OCI-LY3 (cell line): ENCODE data around the gene ANK2.

ENCODE experiments used
- H2AFZ ChIP-seq: fragments of 200-600, 300-600 bp; shearing (Covaris generic); 2 replicates; pipeline ENCODE4 v1.6.0; 2014; ENCODE audit warnings: antibody characterized with exemption, low read depth, low read length
- H3K27ac ChIP-seq: fragments of 200-600, 300-600 bp; sonication (generic); 2 replicates; pipeline ENCODE4 v1.5.1; 2014; ENCODE audit warnings: mild to moderate bottlenecking, low read length, moderate library complexity, mixed read lengths
- H3K27me3 ChIP-seq: fragments of 200-600, 300-600 bp; sonication (generic); 2 replicates; pipeline ENCODE4 v1.6.1; 2014; ENCODE audit warnings: low read depth, low read length, mixed read lengths
- H3K36me3 ChIP-seq: fragments of 200-600, 300-600 bp; sonication (generic); replicated peaks from 2 replicates; pipeline ENCODE3; 2014; ENCODE audit warnings: low read depth, low read length, mixed read lengths
- H3K4me1 ChIP-seq: fragments of 300-600, 200-600 bp; sonication (generic); 2 replicates; pipeline ENCODE4 v1.6.1; 2014; ENCODE audit warnings: low read length, mixed read lengths
- H3K4me2 ChIP-seq: fragments of 200-600, 300-600 bp; sonication (generic); 2 replicates; pipeline ENCODE4 v1.6.1; 2014; ENCODE audit warnings: low read length, mixed read lengths
- H3K4me3 ChIP-seq: fragments of 300-600, 200-600 bp; sonication (generic); 2 replicates; pipeline ENCODE4 v1.5.1; 2014; ENCODE audit warnings: antibody characterized with exemption, mild to moderate bottlenecking, low read length, moderate library complexity
- H3K79me2 ChIP-seq: fragments of 300-600, 200-600 bp; shearing (Covaris generic); 2 replicates; pipeline ENCODE4 v1.6.1; 2014; ENCODE audit warnings: mild to moderate bottlenecking, low read length, mixed read lengths
- H3K9ac ChIP-seq: fragments of 300-600, 200-600 bp; shearing (Covaris generic); 2 replicates; pipeline ENCODE4 v1.6.0; 2014; ENCODE audit warnings: mild to moderate bottlenecking, low read length, moderate library complexity
- H3K9me3 ChIP-seq: fragments of 200-600, 300-600 bp; shearing (Covaris generic); 2 replicates; pipeline ENCODE4 v1.6.1; 2014; ENCODE audit warnings: low read length, mixed read lengths; ENCODE audit not compliant: insufficient read depth
- H4K20me1 ChIP-seq: fragments of 200-600, 300-600 bp; sonication (generic); 2 replicates; pipeline ENCODE4 v1.6.1; 2016; ENCODE audit warnings: low read length, mixed read lengths; ENCODE audit not compliant: insufficient read depth
- EZH2phosphoT487 ChIP-seq: fragments of 200-600 bp; shearing (Covaris generic); IDR thresholded peaks from 2 replicates; pipeline ENCODE4 v1.6.1; 2018; ENCODE audit warnings: antibody characterized with exemption, mixed run types, low read depth
- TF ChIP-seq, protein P1 (sequence below): fragments of 200-600, 300-600 bp; sonication (generic); IDR thresholded peaks from 2 replicates; pipeline ENCODE4 v1.5.1; 2014; ENCODE audit warnings: antibody characterized with exemption, low read length, low read depth

Gene ANK2

DNA sequence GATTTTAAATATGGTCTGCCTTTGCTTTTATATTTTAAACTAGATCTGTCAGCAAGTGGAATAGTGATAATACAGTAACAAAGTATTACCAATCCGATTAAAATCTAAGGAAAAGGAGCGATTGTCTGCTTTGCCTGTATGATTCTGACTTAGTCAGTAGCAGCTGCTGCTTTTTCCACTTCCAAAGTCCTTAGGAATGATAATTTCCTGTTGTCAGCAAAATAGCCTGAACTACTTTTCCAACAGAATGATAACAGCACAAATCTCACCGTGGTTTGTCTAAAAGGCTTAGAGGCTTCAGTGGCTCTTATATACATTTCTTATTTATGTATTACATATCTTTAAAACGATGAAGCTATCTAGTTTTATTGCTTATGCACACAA is 290.0 kb downstream of the ANK2 start:
- H4K20me1 ChIP-seq: no peaks in the 10 kb centered on the region
- no peaks in the 10 kb centered on the region for H3K79me2 ChIP-seq
- H3K27ac ChIP-seq: no peak overlapping the region
- no peak overlapping the region for H3K9ac ChIP-seq
- no peak overlapping the region for H2AFZ ChIP-seq
- H3K27me3 ChIP-seq: no peaks in the 10 kb centered on the region
- H3K36me3 ChIP-seq: no peaks in the 10 kb centered on the region
- H3K9me3 ChIP-seq: no peaks in the 10 kb centered on the region
- H3K4me1 ChIP-seq: no peaks in the 10 kb centered on the region
- TF ChIP-seq, protein P1, sequence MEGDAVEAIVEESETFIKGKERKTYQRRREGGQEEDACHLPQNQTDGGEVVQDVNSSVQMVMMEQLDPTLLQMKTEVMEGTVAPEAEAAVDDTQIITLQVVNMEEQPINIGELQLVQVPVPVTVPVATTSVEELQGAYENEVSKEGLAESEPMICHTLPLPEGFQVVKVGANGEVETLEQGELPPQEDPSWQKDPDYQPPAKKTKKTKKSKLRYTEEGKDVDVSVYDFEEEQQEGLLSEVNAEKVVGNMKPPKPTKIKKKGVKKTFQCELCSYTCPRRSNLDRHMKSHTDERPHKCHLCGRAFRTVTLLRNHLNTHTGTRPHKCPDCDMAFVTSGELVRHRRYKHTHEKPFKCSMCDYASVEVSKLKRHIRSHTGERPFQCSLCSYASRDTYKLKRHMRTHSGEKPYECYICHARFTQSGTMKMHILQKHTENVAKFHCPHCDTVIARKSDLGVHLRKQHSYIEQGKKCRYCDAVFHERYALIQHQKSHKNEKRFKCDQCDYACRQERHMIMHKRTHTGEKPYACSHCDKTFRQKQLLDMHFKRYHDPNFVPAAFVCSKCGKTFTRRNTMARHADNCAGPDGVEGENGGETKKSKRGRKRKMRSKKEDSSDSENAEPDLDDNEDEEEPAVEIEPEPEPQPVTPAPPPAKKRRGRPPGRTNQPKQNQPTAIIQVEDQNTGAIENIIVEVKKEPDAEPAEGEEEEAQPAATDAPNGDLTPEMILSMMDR: no peak
- TF ChIP-seq EZH2phosphoT487: no peak
- H3K4me2 ChIP-seq: no peak overlapping the region
- H3K4me3 ChIP-seq: no peak overlapping the region

DNA sequence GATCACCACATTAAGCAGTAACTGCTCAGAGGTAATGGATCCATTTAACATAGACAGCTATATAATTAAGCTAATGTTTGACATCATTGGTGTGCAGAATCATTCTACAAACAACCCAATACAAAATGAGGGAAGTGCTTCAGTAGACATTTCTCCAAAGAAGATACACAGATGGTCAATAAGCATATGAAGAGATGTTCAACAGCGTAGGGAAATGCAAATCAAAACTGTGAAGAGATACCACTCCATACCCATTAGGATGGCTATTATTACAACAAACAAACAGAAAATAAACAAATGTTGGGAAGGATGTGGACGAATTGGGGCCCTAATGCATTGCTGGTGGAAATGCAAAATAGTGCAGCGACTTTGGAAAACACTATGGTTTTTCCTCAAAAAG is 294.6 kb downstream of the ANK2 start:
- H3K4me1 ChIP-seq: no peaks in the 10 kb centered on the region
- no peak overlapping the region for H3K27ac ChIP-seq
- no peaks in the 10 kb centered on the region for H3K36me3 ChIP-seq
- H3K79me2 ChIP-seq: no peaks in the 10 kb centered on the region
- H3K9ac ChIP-seq: no peak overlapping the region
- H3K4me3 ChIP-seq: no peak overlapping the region
- H3K4me2 ChIP-seq: no peak overlapping the region
- no peaks in the 10 kb centered on the region for H3K27me3 ChIP-seq
- H2AFZ ChIP-seq: no peak overlapping the region
- TF ChIP-seq, protein P1: no peak
- TF ChIP-seq EZH2phosphoT487: no peak
- H3K9me3 ChIP-seq: no peaks in the 10 kb centered on the region
- no peaks in the 10 kb centered on the region for H4K20me1 ChIP-seq

DNA sequence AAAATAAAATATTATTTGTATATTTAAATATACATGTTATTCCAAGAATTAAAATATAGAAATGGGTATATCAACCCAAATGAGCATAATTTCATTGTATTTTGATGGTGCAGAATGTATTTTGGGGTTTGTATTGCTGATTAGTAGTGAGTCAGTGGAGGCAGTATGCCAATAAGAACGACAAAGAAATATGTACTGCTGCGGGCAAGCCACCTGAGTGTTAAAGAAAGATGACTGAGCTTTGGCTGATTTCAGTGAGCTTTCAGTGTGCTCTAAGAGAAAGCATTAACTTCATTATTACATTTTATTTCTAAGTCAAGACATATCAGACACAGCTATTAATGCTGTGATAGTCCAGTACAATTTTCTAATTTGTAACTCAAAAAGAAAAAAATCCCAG is 297.8 kb downstream of the ANK2 start:
- no peaks in the 10 kb centered on the region for H4K20me1 ChIP-seq
- H3K9me3 ChIP-seq: no peaks in the 10 kb centered on the region
- H3K4me1 ChIP-seq: no peaks in the 10 kb centered on the region
- TF ChIP-seq EZH2phosphoT487: no peak
- TF ChIP-seq, protein P1: no peak
- no peak overlapping the region for H3K27ac ChIP-seq
- H2AFZ ChIP-seq: no peak overlapping the region
- no peak overlapping the region for H3K4me2 ChIP-seq
- no peak overlapping the region for H3K4me3 ChIP-seq
- no peaks in the 10 kb centered on the region for H3K36me3 ChIP-seq
- H3K79me2 ChIP-seq: no peaks in the 10 kb centered on the region
- H3K27me3 ChIP-seq: no peaks in the 10 kb centered on the region
- H3K9ac ChIP-seq: no peak overlapping the region

DNA sequence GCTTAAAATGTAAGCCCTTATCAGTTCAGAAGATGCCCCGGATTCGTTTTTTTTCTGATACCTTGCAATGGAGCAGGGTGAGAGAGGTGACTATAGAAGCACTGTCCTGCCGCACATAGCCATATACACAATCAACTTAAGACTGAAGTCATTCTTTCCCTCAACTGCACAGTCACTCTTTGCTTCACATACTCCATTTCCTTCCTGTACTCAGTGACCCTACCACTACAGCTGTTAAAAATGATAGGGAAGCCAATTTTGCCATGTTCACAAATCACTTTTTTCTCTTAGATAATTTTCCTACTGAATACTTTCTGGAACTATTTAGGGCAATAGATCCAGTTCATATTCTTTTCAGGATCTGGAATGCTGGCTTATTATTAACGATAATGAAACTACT is 300.0 kb downstream of the ANK2 start:
- H3K4me1 ChIP-seq: peaks cover 17% of the 10 kb centered on the region
- H3K9me3 ChIP-seq: no peaks in the 10 kb centered on the region
- no peaks in the 10 kb centered on the region for H3K79me2 ChIP-seq
- H3K9ac ChIP-seq: no peak overlapping the region
- no peaks in the 10 kb centered on the region for H4K20me1 ChIP-seq
- no peaks in the 10 kb centered on the region; the same call in 1 of the 2 replicates for H3K27me3 ChIP-seq
- H2AFZ ChIP-seq: no peak overlapping the region
- TF ChIP-seq, protein P1: no peak
- no peak for TF ChIP-seq EZH2phosphoT487
- H3K4me3 ChIP-seq: no peak overlapping the region
- no peak overlapping the region for H3K27ac ChIP-seq
- H3K4me2 ChIP-seq: no peak overlapping the region
- no peaks in the 10 kb centered on the region for H3K36me3 ChIP-seq
